ENCODE results near the gene TEX22. TPM values are rescaled to one million over a fixed set of nuclear protein-coding genes. Genes with fewer than 3 reads are reported as not detected.

TEX22 gene
- total RNA-seq, 1 experiment from 2014 or later = 0.87 TPM

DNA sequence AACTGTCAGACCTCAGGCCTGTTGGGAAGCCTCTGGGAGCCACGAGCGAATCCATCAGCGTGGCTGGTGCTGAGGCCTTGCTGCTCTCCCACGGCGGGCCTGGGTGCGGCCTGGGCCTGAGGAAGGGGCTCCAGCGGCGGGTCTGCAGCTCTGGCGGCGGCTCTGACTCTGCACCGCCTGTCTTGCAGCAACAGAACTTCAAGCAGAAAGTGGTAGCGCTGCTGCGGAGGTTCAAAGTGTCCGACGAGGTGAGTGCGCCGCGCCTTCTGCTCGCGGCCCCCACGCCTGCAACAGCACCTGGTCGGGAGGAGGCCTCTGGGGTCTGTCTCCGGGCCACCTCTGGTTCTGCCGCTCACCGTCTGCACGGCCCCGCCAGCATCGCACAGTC lies 28.7 kb upstream of the TEX22 start:
- Mint-ChIP-seq H3K27ac (0 out of 2 replicates have a peak overlapping the region, but pooled peaks have one; percentile 49), H3K9me3 (peaks cover 11% of the 10 kb centered on the region), H3K4me1 (no peaks in the 10 kb centered on the region), H3K36me3 (peaks cover 30% of the 10 kb centered on the region), H3K27me3 (ENCODE audit: low read depth) (peaks cover 12% of the 10 kb centered on the region), H3K4me3 (no peak overlapping the region)
- ChIA-PET CTCF (interaction anchor here (1.6 to 4.4 kb wide), 4 partner anchors 20 to 324 kb away, joined by 4 to 49 read pairs (median 12); partner anchors contain the start of gene TEDC1), POLR2A (no interaction called here)
- DNase-seq (ENCODE audit: low spot score) (no peak), ATAC-seq (no peak)
- TF ChIP-seq, protein P1, sequence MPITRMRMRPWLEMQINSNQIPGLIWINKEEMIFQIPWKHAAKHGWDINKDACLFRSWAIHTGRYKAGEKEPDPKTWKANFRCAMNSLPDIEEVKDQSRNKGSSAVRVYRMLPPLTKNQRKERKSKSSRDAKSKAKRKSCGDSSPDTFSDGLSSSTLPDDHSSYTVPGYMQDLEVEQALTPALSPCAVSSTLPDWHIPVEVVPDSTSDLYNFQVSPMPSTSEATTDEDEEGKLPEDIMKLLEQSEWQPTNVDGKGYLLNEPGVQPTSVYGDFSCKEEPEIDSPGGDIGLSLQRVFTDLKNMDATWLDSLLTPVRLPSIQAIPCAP (CRISPR knock-in tag; IDR thresholded peaks at IDR 0.05) = no peak
- TF ChIP-seq CREM (CRISPR knock-in tag; IDR thresholded peaks at IDR 0.05) (no peak), JAZF1 (CRISPR knock-in tag; IDR thresholded peaks at IDR 0.05) (no peak), ZNF317 (CRISPR knock-in tag; IDR thresholded peaks at IDR 0.05; ENCODE audit: borderline replicate concordance, low read depth) (no peak), EMX1 (CRISPR knock-in tag; IDR thresholded peaks at IDR 0.05) (no peak), ZBTB21 (CRISPR knock-in tag; IDR thresholded peaks at IDR 0.05; ENCODE audit: borderline replicate concordance) (no peak), GRHL2 (CRISPR knock-in tag; IDR thresholded peaks at IDR 0.05; ENCODE audit: insufficient replicate concordance, severe bottlenecking) (no peak), PRRX2 (CRISPR knock-in tag; IDR thresholded peaks at IDR 0.05) (no peak), MXD4 (CRISPR knock-in tag; IDR thresholded peaks at IDR 0.05; ENCODE audit: borderline replicate concordance) (no peak), IRF2 (CRISPR knock-in tag; IDR thresholded peaks at IDR 0.05; ENCODE audit: borderline replicate concordance, low read depth) (no peak), NFYB (CRISPR knock-in tag; conservative IDR thresholded peaks at IDR 0.05; ENCODE audit: low read depth) (no peak), GTF2I (CRISPR knock-in tag; conservative IDR thresholded peaks at IDR 0.05) (no peak), ZNF671 (CRISPR knock-in tag; IDR thresholded peaks at IDR 0.05) (no peak), SMAD3 (CRISPR knock-in tag; IDR thresholded peaks at IDR 0.05; ENCODE audit: borderline replicate concordance) (no peak), SP1 (CRISPR knock-in tag; conservative IDR thresholded peaks at IDR 0.05) (no peak), GABPB1 (CRISPR knock-in tag; IDR thresholded peaks at IDR 0.05) (no peak)
- TF ChIP-seq, protein P2, sequence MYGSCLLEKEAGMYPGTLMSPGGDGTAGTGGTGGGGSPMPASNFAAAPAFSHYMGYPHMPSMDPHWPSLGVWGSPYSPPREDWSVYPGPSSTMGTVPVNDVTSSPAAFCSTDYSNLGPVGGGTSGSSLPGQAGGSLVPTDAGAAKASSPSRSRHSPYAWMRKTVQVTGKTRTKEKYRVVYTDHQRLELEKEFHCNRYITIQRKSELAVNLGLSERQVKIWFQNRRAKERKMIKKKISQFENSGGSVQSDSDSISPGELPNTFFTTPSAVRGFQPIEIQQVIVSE (CRISPR knock-in tag; IDR thresholded peaks at IDR 0.05; ENCODE audit: borderline replicate concordance) = no peak
- TF ChIP-seq, protein P3, sequence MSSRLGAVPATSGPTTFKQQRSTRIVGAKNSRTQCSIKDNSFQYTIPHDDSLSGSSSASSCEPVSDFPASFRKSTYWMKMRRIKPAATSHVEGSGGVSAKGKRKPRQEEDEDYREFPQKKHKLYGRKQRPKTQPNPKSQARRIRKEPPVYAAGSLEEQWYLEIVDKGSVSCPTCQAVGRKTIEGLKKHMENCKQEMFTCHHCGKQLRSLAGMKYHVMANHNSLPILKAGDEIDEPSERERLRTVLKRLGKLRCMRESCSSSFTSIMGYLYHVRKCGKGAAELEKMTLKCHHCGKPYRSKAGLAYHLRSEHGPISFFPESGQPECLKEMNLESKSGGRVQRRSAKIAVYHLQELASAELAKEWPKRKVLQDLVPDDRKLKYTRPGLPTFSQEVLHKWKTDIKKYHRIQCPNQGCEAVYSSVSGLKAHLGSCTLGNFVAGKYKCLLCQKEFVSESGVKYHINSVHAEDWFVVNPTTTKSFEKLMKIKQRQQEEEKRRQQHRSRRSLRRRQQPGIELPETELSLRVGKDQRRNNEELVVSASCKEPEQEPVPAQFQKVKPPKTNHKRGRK (CRISPR knock-in tag; IDR thresholded peaks at IDR 0.05; ENCODE audit: borderline replicate concordance) = no peak
- TF ChIP-seq, protein P4, sequence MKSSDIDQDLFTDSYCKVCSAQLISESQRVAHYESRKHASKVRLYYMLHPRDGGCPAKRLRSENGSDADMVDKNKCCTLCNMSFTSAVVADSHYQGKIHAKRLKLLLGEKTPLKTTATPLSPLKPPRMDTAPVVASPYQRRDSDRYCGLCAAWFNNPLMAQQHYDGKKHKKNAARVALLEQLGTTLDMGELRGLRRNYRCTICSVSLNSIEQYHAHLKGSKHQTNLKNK (CRISPR knock-in tag; IDR thresholded peaks at IDR 0.05) = no peak

DNA sequence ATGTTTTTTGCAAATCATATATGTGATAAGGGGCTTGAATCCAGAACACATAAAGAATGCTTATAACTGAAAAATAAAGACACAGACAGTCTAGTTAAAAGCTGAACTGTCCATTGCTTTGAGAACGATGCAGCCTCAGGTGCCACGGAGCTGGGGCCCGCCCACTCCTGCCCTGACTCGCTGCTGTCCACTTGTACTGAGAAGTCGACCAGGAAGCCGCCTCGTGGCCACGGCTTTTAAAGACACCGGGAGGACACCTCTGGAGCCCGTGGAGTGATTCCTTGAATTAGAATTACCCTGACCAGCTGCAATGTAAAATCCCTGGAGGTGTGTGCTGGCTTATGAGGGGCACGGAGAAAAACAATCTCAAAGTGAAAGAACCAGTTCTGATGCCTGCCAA lies 23.9 kb upstream of the TEX22 start:
- peaks cover 11% of the 10 kb centered on the region for H3K4me1 Mint-ChIP-seq
- H3K36me3 Mint-ChIP-seq = peaks cover 30% of the 10 kb centered on the region
- no peak overlapping the region for H3K27ac Mint-ChIP-seq
- DNase-seq (ENCODE audit: low spot score) = no peak
- H3K27me3 Mint-ChIP-seq (ENCODE audit: low read depth) = peaks cover 15% of the 10 kb centered on the region
- POLR2A ChIA-PET = no interaction called here
- CTCF ChIA-PET = interaction anchor here (0.5 to 1.3 kb wide), 3 partner anchors 106 to 289 kb away, joined by 3 to 5 read pairs (median 3); no protein-coding TSS in a partner anchor
- no peak for ATAC-seq
- H3K4me3 Mint-ChIP-seq = no peak overlapping the region
- H3K9me3 Mint-ChIP-seq = peaks cover 11% of the 10 kb centered on the region
- TF ChIP-seq NR1H2 (CRISPR knock-in tag; IDR thresholded peaks at IDR 0.05) (no peak), NFATC4 (CRISPR knock-in tag; IDR thresholded peaks at IDR 0.05) (no peak), GTF2I (CRISPR knock-in tag; conservative IDR thresholded peaks at IDR 0.05) (no peak), ZBTB21 (CRISPR knock-in tag; IDR thresholded peaks at IDR 0.05; ENCODE audit: borderline replicate concordance) (no peak), SP1 (CRISPR knock-in tag; conservative IDR thresholded peaks at IDR 0.05) (no peak), CREB1 (CRISPR knock-in tag; IDR thresholded peaks at IDR 0.05) (no peak), ZNF232 (CRISPR knock-in tag; IDR thresholded peaks at IDR 0.05) (no peak)
- TF ChIP-seq, protein P5, sequence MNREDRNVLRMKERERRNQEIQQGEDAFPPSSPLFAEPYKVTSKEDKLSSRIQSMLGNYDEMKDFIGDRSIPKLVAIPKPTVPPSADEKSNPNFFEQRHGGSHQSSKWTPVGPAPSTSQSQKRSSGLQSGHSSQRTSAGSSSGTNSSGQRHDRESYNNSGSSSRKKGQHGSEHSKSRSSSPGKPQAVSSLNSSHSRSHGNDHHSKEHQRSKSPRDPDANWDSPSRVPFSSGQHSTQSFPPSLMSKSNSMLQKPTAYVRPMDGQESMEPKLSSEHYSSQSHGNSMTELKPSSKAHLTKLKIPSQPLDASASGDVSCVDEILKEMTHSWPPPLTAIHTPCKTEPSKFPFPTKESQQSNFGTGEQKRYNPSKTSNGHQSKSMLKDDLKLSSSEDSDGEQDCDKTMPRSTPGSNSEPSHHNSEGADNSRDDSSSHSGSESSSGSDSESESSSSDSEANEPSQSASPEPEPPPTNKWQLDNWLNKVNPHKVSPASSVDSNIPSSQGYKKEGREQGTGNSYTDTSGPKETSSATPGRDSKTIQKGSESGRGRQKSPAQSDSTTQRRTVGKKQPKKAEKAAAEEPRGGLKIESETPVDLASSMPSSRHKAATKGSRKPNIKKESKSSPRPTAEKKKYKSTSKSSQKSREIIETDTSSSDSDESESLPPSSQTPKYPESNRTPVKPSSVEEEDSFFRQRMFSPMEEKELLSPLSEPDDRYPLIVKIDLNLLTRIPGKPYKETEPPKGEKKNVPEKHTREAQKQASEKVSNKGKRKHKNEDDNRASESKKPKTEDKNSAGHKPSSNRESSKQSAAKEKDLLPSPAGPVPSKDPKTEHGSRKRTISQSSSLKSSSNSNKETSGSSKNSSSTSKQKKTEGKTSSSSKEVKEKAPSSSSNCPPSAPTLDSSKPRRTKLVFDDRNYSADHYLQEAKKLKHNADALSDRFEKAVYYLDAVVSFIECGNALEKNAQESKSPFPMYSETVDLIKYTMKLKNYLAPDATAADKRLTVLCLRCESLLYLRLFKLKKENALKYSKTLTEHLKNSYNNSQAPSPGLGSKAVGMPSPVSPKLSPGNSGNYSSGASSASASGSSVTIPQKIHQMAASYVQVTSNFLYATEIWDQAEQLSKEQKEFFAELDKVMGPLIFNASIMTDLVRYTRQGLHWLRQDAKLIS (CRISPR knock-in tag; IDR thresholded peaks at IDR 0.05; ENCODE audit: borderline replicate concordance) = no peak
- TF ChIP-seq, protein P6, sequence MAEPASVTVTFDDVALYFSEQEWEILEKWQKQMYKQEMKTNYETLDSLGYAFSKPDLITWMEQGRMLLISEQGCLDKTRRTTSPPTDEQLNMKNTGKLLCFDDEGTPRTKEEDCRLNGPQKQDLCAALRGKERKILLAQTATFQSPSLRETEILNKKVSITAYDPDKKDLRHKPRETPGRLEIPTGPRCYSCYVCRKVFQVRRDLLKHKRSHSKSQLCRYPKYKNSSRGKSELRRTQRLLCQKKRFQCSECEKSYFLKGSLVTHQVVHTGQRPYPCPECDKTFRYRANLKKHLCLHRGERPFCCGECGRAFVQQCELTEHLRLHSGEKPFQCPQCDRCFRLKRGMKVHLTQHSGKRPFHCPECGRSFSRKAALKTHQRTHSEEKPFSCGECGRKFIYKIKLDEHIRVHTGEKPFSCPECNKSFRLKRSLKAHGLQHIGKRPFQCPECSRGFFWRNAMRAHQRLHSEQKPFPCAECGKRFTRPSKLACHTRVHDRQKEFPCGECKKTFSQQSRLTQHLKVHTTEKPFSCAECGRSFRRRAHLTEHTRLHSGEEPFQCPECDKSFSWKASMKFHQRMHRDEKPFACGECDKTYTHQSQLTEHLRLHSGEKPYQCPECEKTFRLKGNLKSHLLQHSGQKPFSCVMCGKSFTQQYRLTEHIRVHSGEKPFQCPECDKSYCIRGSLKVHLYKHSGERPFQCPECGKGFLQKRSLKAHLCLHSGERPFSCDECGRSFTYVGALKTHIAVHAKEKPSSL (CRISPR knock-in tag; conservative IDR thresholded peaks at IDR 0.05) = no peak
- TF ChIP-seq, protein P4 (CRISPR knock-in tag; IDR thresholded peaks at IDR 0.05) = no peak
- TF ChIP-seq, protein P7, sequence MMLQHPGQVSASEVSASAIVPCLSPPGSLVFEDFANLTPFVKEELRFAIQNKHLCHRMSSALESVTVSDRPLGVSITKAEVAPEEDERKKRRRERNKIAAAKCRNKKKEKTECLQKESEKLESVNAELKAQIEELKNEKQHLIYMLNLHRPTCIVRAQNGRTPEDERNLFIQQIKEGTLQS (CRISPR knock-in tag; conservative IDR thresholded peaks at IDR 0.05) = no peak

Measured in WTC11 (cell line).